MG63 (cell line): ENCODE results near the gene PSMD7. TPM values are rescaled to one million over a fixed set of nuclear protein-coding genes. Genes with fewer than 3 reads are reported as not detected.

Experiments used
- DNase-seq: peaks from one replicate; pipeline ENCODE4 v3.0.0-alpha.2; 2020
- H3K27me3 ChIP-seq: fragments of 250-450 bp; sonication (Bioruptor Pico); 2 replicates; pipeline ENCODE4 v1.5.1; 2020; ENCODE audit warnings: mild to moderate bottlenecking, moderate library complexity
- H3K36me3 ChIP-seq: fragments of 250-450 bp; sonication (Bioruptor Pico); 2 replicates; pipeline ENCODE4 v1.5.1; 2020; ENCODE audit warnings: mild to moderate bottlenecking, moderate library complexity
- H3K4me3 ChIP-seq: fragments of 250-450 bp; sonication (Bioruptor Pico); 2 replicates; pipeline ENCODE4 v1.5.1; 2020; ENCODE audit warnings: mild to moderate bottlenecking, moderate library complexity
- H3K9me3 ChIP-seq: fragments of 250-450 bp; sonication (Bioruptor Pico); 2 replicates; pipeline ENCODE4 v1.5.1; 2020; ENCODE audit warnings: mild to moderate bottlenecking, moderate library complexity
- total RNA-seq: library from RNA; depleted of rRNA; stranded (reverse); fragments of >200 nt; shearing (Covaris generic); gene quantifications from 2 replicates; pipeline ENCODE4 v1.2.3, GENCODE V29; 2014; ENCODE audit warnings: low replicate concordance

The PSMD7 gene
- total RNA-seq, 1 experiment from 2014 or later = 121 TPM

GRCh38 chr16:74283716-74284115 lies 12.9 kb upstream of the PSMD7 start:
- no peak for DNase-seq
- Histone ChIP-seq H3K36me3 (no peaks in the 10 kb centered on the region), H3K9me3 (no peaks in the 10 kb centered on the region), H3K27me3 (no peaks in the 10 kb centered on the region), H3K4me3 (no peak overlapping the region)

- H3K27me3 ChIP-seq = no peaks in the 10 kb centered on the region
- H3K36me3 ChIP-seq = no peaks in the 10 kb centered on the region
- peaks cover 9% of the 10 kb centered on the region for H3K9me3 ChIP-seq
- DNase-seq = no peak
- no peak overlapping the region for H3K4me3 ChIP-seq
Measured at GRCh38 chr16:74288065-74288464, 8.5 kb upstream of the PSMD7 start.

- Histone ChIP-seq H3K36me3 (no peaks in the 10 kb centered on the region), H3K27me3 (no peaks in the 10 kb centered on the region), H3K4me3 (no peak overlapping the region), H3K9me3 (peaks cover 9% of the 10 kb centered on the region)
- DNase-seq = no peak
Measured at GRCh38 chr16:74290356-74290755, 6.3 kb upstream of the PSMD7 start.

GRCh38 chr16:74291176-74291575 lies 5.4 kb upstream of the PSMD7 start:
- Histone ChIP-seq H3K36me3 (no peaks in the 10 kb centered on the region), H3K9me3 (peaks cover 9% of the 10 kb centered on the region), H3K27me3 (no peaks in the 10 kb centered on the region), H3K4me3 (no peak overlapping the region)
- DNase-seq = no peak

- no peaks in the 10 kb centered on the region for H3K27me3 ChIP-seq
- DNase-seq = peak; percentile 76
- no peak overlapping the region for H3K4me3 ChIP-seq
- H3K36me3 ChIP-seq = no peaks in the 10 kb centered on the region
- peaks cover 9% of the 10 kb centered on the region for H3K9me3 ChIP-seq
Measured at GRCh38 chr16:74291577-74292208, 4.9 kb upstream of the PSMD7 start.

- H3K27me3 ChIP-seq = no peaks in the 10 kb centered on the region
- H3K9me3 ChIP-seq = peaks cover 4% of the 10 kb centered on the region
- H3K4me3 ChIP-seq = peak overlapping the region; percentile 88
- peaks cover 28% of the 10 kb centered on the region for H3K36me3 ChIP-seq
- DNase-seq = no peak
Measured at GRCh38 chr16:74296104-74296431, 546 bp upstream of the PSMD7 start.

- no peaks in the 10 kb centered on the region for H3K27me3 ChIP-seq
- peak; percentile 12 for DNase-seq
- no peaks in the 10 kb centered on the region for H3K9me3 ChIP-seq
- H3K4me3 ChIP-seq = peak overlapping the region; percentile 88
- peaks cover 40% of the 10 kb centered on the region for H3K36me3 ChIP-seq
Measured at GRCh38 chr16:74297145-74297665, 591 bp downstream of the PSMD7 start.

GRCh38 chr16:74298104-74298503 lies 1.5 kb downstream of the PSMD7 start:
- Histone ChIP-seq H3K9me3 (no peaks in the 10 kb centered on the region), H3K4me3 (peak overlapping the region; percentile 88), H3K36me3 (peaks cover 49% of the 10 kb centered on the region), H3K27me3 (no peaks in the 10 kb centered on the region)
- no peak for DNase-seq

GRCh38 chr16:74302341-74302740 lies 5.7 kb downstream of the PSMD7 start:
- no peaks in the 10 kb centered on the region for H3K27me3 ChIP-seq
- H3K9me3 ChIP-seq = no peaks in the 10 kb centered on the region
- peaks cover 79% of the 10 kb centered on the region for H3K36me3 ChIP-seq

GRCh38 chr16:74304164-74304834 lies 7.7 kb downstream of the PSMD7 start:
- Histone ChIP-seq H3K36me3 (peaks cover 66% of the 10 kb centered on the region), H3K27me3 (no peaks in the 10 kb centered on the region), H3K4me3 (no peak overlapping the region), H3K9me3 (no peaks in the 10 kb centered on the region)
- no peak for DNase-seq

More at GRCh38 chr16:74302341-74302740, 5.7 kb downstream of the PSMD7 start:
- no peak overlapping the region for H3K4me3 ChIP-seq
- no peak for DNase-seq

- no peak for DNase-seq
- Histone ChIP-seq H3K27me3 (no peaks in the 10 kb centered on the region), H3K36me3 (peaks cover 62% of the 10 kb centered on the region), H3K9me3 (no peaks in the 10 kb centered on the region), H3K4me3 (no peak overlapping the region)
Measured at GRCh38 chr16:74304835-74305176, 8.2 kb downstream of the PSMD7 start.

GRCh38 chr16:74305281-74305680 lies 8.7 kb downstream of the PSMD7 start:
- H3K4me3 ChIP-seq = no peak overlapping the region
- H3K36me3 ChIP-seq = peaks cover 58% of the 10 kb centered on the region
- H3K27me3 ChIP-seq = no peaks in the 10 kb centered on the region
- no peak for DNase-seq
- no peaks in the 10 kb centered on the region for H3K9me3 ChIP-seq

GRCh38 chr16:74305978-74306784 lies 9.6 kb downstream of the PSMD7 start:
- Histone ChIP-seq H3K9me3 (no peaks in the 10 kb centered on the region), H3K4me3 (no peak overlapping the region), H3K36me3 (peaks cover 49% of the 10 kb centered on the region), H3K27me3 (no peaks in the 10 kb centered on the region)
- DNase-seq = no peak

- H3K36me3 ChIP-seq = peaks cover 37% of the 10 kb centered on the region
- H3K27me3 ChIP-seq = no peaks in the 10 kb centered on the region
- no peaks in the 10 kb centered on the region for H3K9me3 ChIP-seq
- no peak for DNase-seq
- no peak overlapping the region for H3K4me3 ChIP-seq
Measured at GRCh38 chr16:74307383-74307782, 10.8 kb downstream of the PSMD7 start.

GRCh38 chr16:74309789-74310781 lies 13.5 kb downstream of the PSMD7 start:
- no peak for DNase-seq
- no peaks in the 10 kb centered on the region for H3K27me3 ChIP-seq
- peaks cover 13% of the 10 kb centered on the region for H3K36me3 ChIP-seq
- H3K4me3 ChIP-seq = no peak overlapping the region
- no peaks in the 10 kb centered on the region for H3K9me3 ChIP-seq

GRCh38 chr16:74315059-74315458 lies 18.4 kb downstream of the PSMD7 start:
- no peak for DNase-seq
- no peaks in the 10 kb centered on the region for H3K36me3 ChIP-seq
- H3K4me3 ChIP-seq = no peak overlapping the region
- H3K9me3 ChIP-seq = no peaks in the 10 kb centered on the region
- H3K27me3 ChIP-seq = no peaks in the 10 kb centered on the region
